T-helper 1 cell treated with Interleukin-12 subunit alpha and Interleukin-12 subunit beta and Interleukin-4 antibody, amounts not matched to agents 30 ng/mL and 1 ng/mL, for 36 hours (primary cell): Measurements from ENCODE around the gene FGF2. TPM values are rescaled to one million over a fixed set of nuclear protein-coding genes. Genes with fewer than 3 reads are reported as not detected.
"Not testable (repeated sequence)": the region's sequence is repeated elsewhere in the genome, so short reads cannot be mapped to it uniquely, and the experiment has no call there.

Source experiments
- intact Hi-C: fragments of 100-400 bp; cut with micrococcal nuclease; formaldehyde crosslinking; loops from one replicate; pipeline ENCODE4 v1.15.1; 2024
- total RNA-seq: library from RNA; stranded (reverse); gene quantifications from 2 replicates; pipeline ENCODE4 v1.2.3, GENCODE V29; 2022

The FGF2 gene
- total RNA-seq, 1 donor from 2014 or later, result 0.96 TPM

- intact Hi-C loops, result not testable (repeated sequence)
These were observed 14.8 kb upstream of the FGF2 start for GRCh38 chr4:122811781-122812180.

- intact Hi-C loops, result not testable (repeated sequence)
These were observed 13.8 kb upstream of the FGF2 start for GRCh38 chr4:122812823-122813222.

- intact Hi-C loops, result no loop called here
These were observed 12.2 kb upstream of the FGF2 start for GRCh38 chr4:122814426-122814825.

- intact Hi-C loops, result no loop called here
These were observed 11.4 kb upstream of the FGF2 start for GRCh38 chr4:122815248-122815647.

- intact Hi-C loops, result no loop called here
These were observed 10.2 kb upstream of the FGF2 start for GRCh38 chr4:122816476-122816875.

GRCh38 chr4:122819708-122820449 is 6.8 kb upstream of the FGF2 start:
- intact Hi-C loops, result no loop called here

GRCh38 chr4:122821092-122821491 is 5.5 kb upstream of the FGF2 start:
- intact Hi-C loops, result no loop called here

GRCh38 chr4:122822466-122822865 is 4.2 kb upstream of the FGF2 start:
- intact Hi-C loops, result no loop called here

GRCh38 chr4:122823476-122823875 is 3.2 kb upstream of the FGF2 start:
- intact Hi-C loops, result no loop called here

- intact Hi-C loops, result loop anchor here (5.0 kb wide), 2 partner anchors 222 to 952 kb away; partner anchors contain the start of gene BBS7
These were observed 2.0 kb upstream of the FGF2 start for GRCh38 chr4:122824616-122825015.

- intact Hi-C loops, result loop anchor here (5.0 kb wide), 2 partner anchors 224 to 954 kb away; partner anchors contain the start of gene BBS7
These were observed 528 bp upstream of the FGF2 start for GRCh38 chr4:122826079-122826527.

GRCh38 chr4:122827258-122827878 is 737 bp downstream of the FGF2 start:
- intact Hi-C loops, result loop anchor here (5.0 kb wide), 2 partner anchors 225 to 955 kb away; partner anchors contain the start of gene BBS7

GRCh38 chr4:122827879-122828601 is 1.4 kb downstream of the FGF2 start:
- intact Hi-C loops, result loop anchor here (1.0 to 5.0 kb wide), 8 partner anchors 41 to 956 kb away; partner anchors contain the start of genes BBS12 and BBS7

GRCh38 chr4:122830426-122831095 is 3.9 kb downstream of the FGF2 start:
- intact Hi-C loops, result no loop called here

- intact Hi-C loops, result no loop called here
These were observed 5.0 kb downstream of the FGF2 start for GRCh38 chr4:122831515-122832196.

GRCh38 chr4:122832732-122833131 is 6.1 kb downstream of the FGF2 start:
- intact Hi-C loops, result no loop called here

GRCh38 chr4:122833999-122834398 is 7.4 kb downstream of the FGF2 start:
- intact Hi-C loops, result no loop called here

- intact Hi-C loops, result no loop called here
These were observed 10.3 kb downstream of the FGF2 start for GRCh38 chr4:122836941-122837340.

GRCh38 chr4:122838034-122838433 is 11.4 kb downstream of the FGF2 start:
- intact Hi-C loops, result no loop called here

GRCh38 chr4:122842392-122842791 is 15.8 kb downstream of the FGF2 start:
- intact Hi-C loops, result no loop called here
